Measurements from ENCODE around the gene PPL. TPM values are rescaled to one million over a fixed set of nuclear protein-coding genes. Genes with fewer than 3 reads are reported as not detected.
"Not testable (repeated sequence)": the region's sequence is repeated elsewhere in the genome, so short reads cannot be mapped to it uniquely, and the experiment has no call there.

Gene PPL
- total RNA-seq, 1 donor from 2014 or later, result 0.82 TPM

GRCh38 chr16:4913774-4914525, 23.0 kb downstream of the PPL start:
- no peak for FAIRE-seq

GRCh38 chr16:4913130-4913773, 23.7 kb downstream of the PPL start:
- no peak for DNase-seq (ENCODE audit: low spot score in 2 of 2)
- FAIRE-seq, result no peak

More at GRCh38 chr16:4913774-4914525, 23.0 kb downstream of the PPL start:
- no peak for DNase-seq (ENCODE audit: low spot score in 2 of 2)

- DNase-seq (ENCODE audit: low spot score in 2 of 2), result no peak
- FAIRE-seq, result no peak
Measured at GRCh38 chr16:4911970-4912386, 25.0 kb downstream of the PPL start.

- FAIRE-seq (no peak), DNase-seq (ENCODE audit: low spot score in 2 of 2) (no peak)
Measured at GRCh38 chr16:4910828-4911227, 26.1 kb downstream of the PPL start.

GRCh38 chr16:4909825-4910224, 27.1 kb downstream of the PPL start:
- no peak for DNase-seq (ENCODE audit: low spot score in 2 of 2)
- no peak for FAIRE-seq

- FAIRE-seq (no peak), DNase-seq (ENCODE audit: low spot score in 2 of 2) (no peak)
Measured at GRCh38 chr16:4908854-4909401, 28.0 kb downstream of the PPL start.

GRCh38 chr16:4904942-4905615, 31.9 kb downstream of the PPL start:
- no peak for FAIRE-seq
- DNase-seq (ENCODE audit: low spot score in 2 of 2), result no peak

GRCh38 chr16:4904108-4904941, 32.6 kb downstream of the PPL start:
- DNase-seq (ENCODE audit: low spot score in 2 of 2), result no peak
- FAIRE-seq, result no peak

- no peak for DNase-seq (ENCODE audit: low spot score in 2 of 2)
- FAIRE-seq, result no peak
Measured at GRCh38 chr16:4902038-4902437, 34.9 kb downstream of the PPL start.

GRCh38 chr16:4900750-4901149, 36.2 kb downstream of the PPL start:
- FAIRE-seq (no peak), DNase-seq (ENCODE audit: low spot score in 2 of 2) (no peak)

- FAIRE-seq, result no peak
Measured at GRCh38 chr16:4900036-4900435, 36.9 kb downstream of the PPL start.

GRCh38 chr16:4899474-4899846, 37.5 kb downstream of the PPL start:
- FAIRE-seq, result no peak
- no peak for DNase-seq (ENCODE audit: low spot score in 2 of 2)

More at GRCh38 chr16:4900036-4900435, 36.9 kb downstream of the PPL start:
- DNase-seq (ENCODE audit: low spot score in 2 of 2), result no peak

- FAIRE-seq, result no peak
Measured at GRCh38 chr16:4898811-4899473, 38.0 kb downstream of the PPL start.

GRCh38 chr16:4897328-4897727, 39.6 kb downstream of the PPL start:
- FAIRE-seq (no peak), DNase-seq (ENCODE audit: low spot score in 2 of 2) (no peak)

More at GRCh38 chr16:4898811-4899473, 38.0 kb downstream of the PPL start:
- DNase-seq (ENCODE audit: low spot score in 2 of 2), result no peak

- not testable (repeated sequence) for FAIRE-seq; DNase-seq (ENCODE audit: low spot score in 2 of 2)
Measured at GRCh38 chr16:4896761-4897160, 40.2 kb downstream of the PPL start.

GRCh38 chr16:4895366-4895765, 41.6 kb downstream of the PPL start:
- no peak for DNase-seq (ENCODE audit: low spot score in 2 of 2)
- FAIRE-seq, result no peak

- DNase-seq (ENCODE audit: low spot score in 2 of 2) (no peak), FAIRE-seq (no peak)
Measured at GRCh38 chr16:4894276-4895150, 42.4 kb downstream of the PPL start.

- FAIRE-seq (no peak), DNase-seq (ENCODE audit: low spot score in 2 of 2) (no peak)
Measured at GRCh38 chr16:4893103-4893862, 43.7 kb downstream of the PPL start.

All from frontal cortex (tissue), 4 donors.